Tibial nerve (tissue), 4 donors: Measurements from ENCODE around the gene HPGDS.

Experiments used
- CTCF ChIP-seq, 5 experiments: fragments of 200-600 bp in 3 of 5; fragments of 450-650 bp in 2 of 5; sonication (generic) in 3 of 5; IDR thresholded peaks; one replicate each; pipeline ENCODE4 v1.5.1; 2016 to 2019; ENCODE audit warnings: antibody characterized with exemption in 5 of 5, mild to moderate bottlenecking in 3 of 5, moderate library complexity in 2 of 5
- EP300 ChIP-seq, 2 donors: sonication (generic); formaldehyde crosslinking; IDR thresholded peaks; one replicate each; pipeline ENCODE4 v1.6.1; 2017; ENCODE audit warnings: antibody characterized with exemption in 2 of 2, mild to moderate bottlenecking in 1 of 2

- TF ChIP-seq CTCF (IDR thresholded peaks at IDR 0.05) (no peak), EP300 (IDR thresholded peaks at IDR 0.05) (no peak)
Measured at GRCh38 chr4:94333866-94334265, 8.8 kb downstream of the HPGDS start.
